ENCODE results near the gene ANO8.
"Not testable (repeated sequence)": the region's sequence is repeated elsewhere in the genome, so short reads cannot be mapped to it uniquely, and the experiment has no call there.

Gene ANO8

GRCh38 chr19:17282488-17283125 lies 52.0 kb downstream of the ANO8 start:
- DNase-seq = peak; percentile 49

GRCh38 chr19:17281391-17282304 lies 53.0 kb downstream of the ANO8 start, which contains the start of gene ANKLE1:
Gene ANKLE1 (plus strand): TSS chr19:17281901. CDS start chr19:17281921, 20 bp downstream.
- DNase-seq = no peak

DNA sequence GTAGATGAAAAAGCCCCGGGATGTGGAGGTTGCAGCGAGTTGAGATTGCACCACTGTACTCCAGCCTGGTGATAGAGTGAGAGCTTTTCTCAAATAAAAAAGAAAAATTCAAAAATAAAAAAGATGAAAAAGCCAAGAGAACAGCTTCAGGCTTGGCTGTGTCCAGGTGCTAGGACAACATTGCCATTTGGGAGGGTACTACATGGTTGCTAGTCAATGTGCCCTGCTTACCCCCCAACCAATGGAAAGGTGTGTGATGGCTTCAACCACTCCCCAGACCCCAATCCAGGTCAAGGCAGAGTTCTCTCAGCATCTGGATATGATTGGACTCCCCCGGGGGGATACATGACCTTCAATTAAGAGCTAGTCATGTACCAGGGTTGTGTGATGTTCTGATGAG lies 55.2 kb downstream of the ANO8 start:
- DNase-seq = no peak

GRCh38 chr19:17275441-17276175 lies 59.0 kb downstream of the ANO8 start:
- DNase-seq = no peak

DNA sequence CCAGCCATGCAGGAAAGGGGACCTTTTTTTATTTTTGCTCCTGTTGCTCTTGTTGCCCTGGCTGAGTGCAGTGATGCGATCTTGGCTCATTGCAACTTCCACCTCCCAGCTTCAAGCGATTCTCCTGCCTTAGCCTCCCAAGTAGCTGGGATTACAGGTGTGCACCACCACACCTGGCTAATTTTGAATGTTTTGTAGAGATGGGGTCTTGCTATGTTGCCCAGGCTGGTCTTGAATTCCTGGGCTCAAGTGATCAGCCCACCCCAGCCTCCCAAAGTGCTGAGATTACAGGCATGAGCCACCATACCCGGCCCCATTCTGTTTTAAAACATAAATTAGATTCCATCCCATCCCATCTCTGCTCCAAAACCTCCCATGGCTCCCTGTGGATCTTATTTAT lies 59.8 kb downstream of the ANO8 start:
- not testable (repeated sequence) for DNase-seq
